Tibial nerve (tissue), 3 donors: ENCODE measurements around the gene UBE2L5.

ENCODE experiments used
- CTCF ChIP-seq, 5 experiments: fragments of 200-600 bp in 3 of 5; fragments of 450-650 bp in 2 of 5; sonication (generic) in 3 of 5; IDR thresholded peaks; one replicate each; pipeline ENCODE4 v1.5.1; 2016 to 2019; ENCODE audit warnings: antibody characterized with exemption in 5 of 5, mild to moderate bottlenecking in 3 of 5, moderate library complexity in 2 of 5
- POLR2A ChIP-seq, 2 donors: fragments of 450-650 bp; IDR thresholded peaks; one replicate each; pipeline ENCODE4 v1.6.1; 2017; ENCODE audit warnings: antibody characterized with exemption in 2 of 2, mild to moderate bottlenecking in 2 of 2, moderate library complexity in 2 of 2

DNA sequence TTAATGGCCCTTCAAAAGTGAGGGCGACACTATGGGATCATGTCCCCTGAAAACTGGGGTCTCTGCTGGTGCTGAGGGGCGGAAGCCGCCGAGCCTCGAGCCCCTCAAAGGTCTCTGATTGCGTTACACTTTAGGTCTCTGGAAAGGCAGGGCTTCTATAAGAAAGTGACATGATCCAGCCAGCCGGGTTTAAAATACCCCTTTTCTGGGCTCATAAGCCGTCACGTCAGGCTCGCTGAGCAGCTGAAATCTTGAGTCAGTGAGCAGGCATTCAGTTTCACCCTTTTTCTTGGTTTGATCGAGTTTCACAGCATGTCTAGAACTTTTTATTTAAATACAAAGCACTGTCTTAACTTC lies 44.0 kb downstream of the UBE2L5 start:
- no peak for TF ChIP-seq CTCF (IDR thresholded peaks at IDR 0.05)
- TF ChIP-seq POLR2A (IDR thresholded peaks at IDR 0.05), result no peak
